ENCODE results near the gene LCNL1.

The LCNL1 gene

GRCh38 chr9:136946228-136947027 lies 36.4 kb upstream of the LCNL1 start:
- no peak overlapping the region for H3K27ac ChIP-seq
- no peak for DNase-seq (ENCODE audit: low read depth, low spot score)

DNA sequence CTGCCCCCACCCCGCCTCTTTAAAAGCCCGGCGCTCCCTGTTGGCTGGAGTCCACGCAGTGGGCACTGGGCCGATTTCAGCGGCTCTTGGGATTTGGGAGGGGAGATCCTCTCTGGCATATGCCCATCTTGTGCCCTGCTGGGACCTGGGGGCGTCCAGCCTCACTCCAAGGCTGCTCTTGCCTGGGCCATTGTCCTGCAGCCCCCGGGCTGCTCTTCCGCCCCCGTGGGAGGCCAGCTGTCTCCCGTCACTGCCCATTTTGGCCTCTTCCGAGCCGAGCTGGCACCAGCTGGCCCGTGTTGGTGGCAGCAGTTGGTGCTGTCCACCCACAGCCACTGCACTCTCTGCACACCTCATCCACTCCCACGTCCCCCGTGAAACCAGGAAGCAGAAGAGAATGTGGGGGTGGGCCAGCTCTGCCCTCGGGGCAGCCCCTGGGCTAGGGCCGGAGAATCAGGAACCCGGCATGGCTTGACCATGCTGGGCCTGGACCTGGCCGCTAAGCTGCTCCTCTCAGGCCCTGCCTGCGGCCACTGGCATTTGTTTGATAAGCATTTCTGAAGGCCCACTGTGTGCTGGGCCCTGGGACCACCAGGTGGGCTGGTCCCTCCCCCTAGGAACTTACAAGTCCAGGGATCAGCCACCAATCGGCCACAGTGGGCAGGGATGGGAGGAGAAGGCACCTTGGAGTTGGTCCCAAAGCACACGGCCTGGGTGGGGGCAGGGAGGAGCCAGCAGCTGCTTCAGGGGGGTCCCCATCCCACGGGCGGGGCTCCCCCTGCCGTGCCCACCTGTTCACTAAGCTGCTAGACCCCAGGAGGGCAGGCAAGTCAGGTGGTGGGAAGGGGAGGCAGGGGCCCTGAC lies 35.5 kb upstream of the LCNL1 start:
- H3K27ac ChIP-seq, result peak overlapping the region; percentile 74
- DNase-seq (ENCODE audit: low read depth, low spot score), result no peak

- no peak for DNase-seq (ENCODE audit: low read depth, low spot score)
- peak overlapping the region; percentile 74 for H3K27ac ChIP-seq
Measured at GRCh38 chr9:136947955-136948510, 34.8 kb upstream of the LCNL1 start.

- no peak for DNase-seq (ENCODE audit: low read depth, low spot score)
- H3K27ac ChIP-seq, result peak overlapping the region; percentile 74
Measured at GRCh38 chr9:136949239-136949816, 33.5 kb upstream of the LCNL1 start.

GRCh38 chr9:136949817-136950655 lies 32.8 kb upstream of the LCNL1 start:
- H3K27ac ChIP-seq, result peak overlapping the region; percentile 74
- DNase-seq (ENCODE audit: low read depth, low spot score), result peak; percentile 64

DNA sequence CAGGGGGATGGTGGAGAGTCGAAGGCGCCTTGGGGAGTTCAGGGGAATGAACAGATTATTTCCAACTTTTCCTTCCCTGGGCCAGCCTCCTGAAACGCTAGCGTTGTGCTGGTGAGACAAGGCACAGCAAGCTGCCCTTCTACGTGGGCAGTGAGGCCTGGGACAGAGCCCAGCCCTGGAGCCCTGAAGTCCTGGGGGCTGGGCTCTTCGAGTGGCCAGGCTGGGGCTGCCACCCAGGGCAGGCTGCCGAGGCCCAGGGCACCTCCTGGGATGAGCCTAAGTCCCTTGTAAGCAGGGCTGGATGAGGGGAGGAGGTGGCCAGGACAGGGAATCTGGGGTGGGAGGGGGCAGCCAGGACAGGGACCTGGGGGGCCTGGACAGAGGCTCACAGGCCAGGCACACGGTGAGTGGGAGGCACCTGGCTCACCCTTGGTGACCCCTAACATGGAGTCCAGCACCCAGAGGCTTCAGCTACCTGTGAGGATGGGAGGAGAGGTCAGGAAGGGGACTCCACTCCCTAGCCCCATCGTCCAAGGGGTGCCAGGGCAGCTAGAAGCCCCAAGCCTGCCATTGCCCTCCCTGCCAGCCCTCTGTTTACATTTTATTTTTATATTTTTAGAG lies 32.0 kb upstream of the LCNL1 start:
- peak overlapping the region; percentile 74 for H3K27ac ChIP-seq
- no peak for DNase-seq (ENCODE audit: low read depth, low spot score)

DNA sequence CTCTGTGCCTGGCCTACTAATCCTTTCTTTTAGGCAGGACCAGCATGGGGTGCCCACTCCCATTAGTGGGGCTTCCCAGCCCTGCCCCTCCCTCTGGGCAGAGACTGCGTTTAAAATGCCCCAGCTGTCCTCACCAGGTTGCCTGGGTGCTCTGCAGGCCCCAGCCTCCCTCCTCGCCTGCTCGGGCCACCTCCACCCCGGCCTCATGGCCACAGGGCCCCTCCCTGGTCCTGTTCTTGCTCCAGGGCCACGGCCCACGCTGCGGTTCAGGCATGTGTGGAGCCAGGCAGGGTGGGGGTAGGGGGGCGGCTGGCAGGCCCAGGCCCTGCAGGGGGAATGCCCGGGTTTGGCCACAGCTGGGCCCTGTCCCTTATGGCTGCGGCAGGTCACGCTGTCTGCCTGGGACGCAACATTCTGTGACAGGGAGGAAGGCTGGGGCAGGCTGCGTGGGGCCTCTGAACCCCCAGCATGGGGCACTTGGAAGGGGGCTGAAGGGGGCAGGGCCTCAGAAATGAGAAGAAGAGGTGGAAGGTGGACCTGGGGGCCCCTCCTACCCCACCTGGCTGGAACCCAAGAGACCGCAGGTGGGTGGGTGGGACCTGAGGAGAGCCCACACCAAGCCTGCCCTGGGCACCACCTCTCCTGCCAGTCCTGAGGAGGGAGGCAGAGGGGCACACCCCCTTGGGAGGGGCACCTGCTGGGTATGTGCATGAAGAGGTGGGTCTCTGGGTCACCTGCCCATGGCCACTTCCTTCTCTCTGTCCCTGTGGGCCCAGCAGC lies 31.1 kb upstream of the LCNL1 start, which contains the start of gene LCN12:
Gene LCN12, plus strand, starts transcription at position 733 of the 780 bp plus-strand sequence. CDS start 55 bp downstream, outside the sequence.
- no peak for DNase-seq (ENCODE audit: low read depth, low spot score)
- H3K27ac ChIP-seq, result no peak within 1 kb of the TSS

DNA sequence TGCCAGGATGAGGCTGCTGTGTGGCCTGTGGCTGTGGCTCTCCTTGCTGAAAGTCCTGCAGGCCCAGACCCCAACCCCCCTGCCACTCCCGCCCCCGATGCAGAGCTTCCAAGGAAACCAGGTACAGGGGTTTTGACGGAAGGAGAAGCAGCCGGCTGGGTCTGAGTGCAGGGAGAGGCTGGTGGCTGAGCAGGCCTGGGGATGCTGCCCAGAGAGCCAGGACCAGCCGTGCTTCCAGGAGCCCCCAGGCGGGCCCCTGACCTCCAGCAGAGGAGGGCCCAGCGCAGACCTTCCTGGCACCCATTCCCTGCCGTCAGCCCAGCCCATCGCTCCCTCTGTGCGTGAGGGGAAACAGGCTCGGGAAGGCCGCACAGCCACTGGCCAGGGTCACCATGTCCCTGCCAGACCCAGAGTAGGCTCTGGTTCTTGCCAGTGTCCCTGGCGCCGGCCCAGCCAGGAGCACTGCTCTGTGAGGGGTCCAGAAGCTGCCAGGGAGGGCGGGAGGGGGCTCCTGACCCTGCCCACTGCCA lies 30.4 kb upstream of the LCNL1 start:
- no peak overlapping the region for H3K27ac ChIP-seq
- no peak for DNase-seq (ENCODE audit: low read depth, low spot score)

DNA sequence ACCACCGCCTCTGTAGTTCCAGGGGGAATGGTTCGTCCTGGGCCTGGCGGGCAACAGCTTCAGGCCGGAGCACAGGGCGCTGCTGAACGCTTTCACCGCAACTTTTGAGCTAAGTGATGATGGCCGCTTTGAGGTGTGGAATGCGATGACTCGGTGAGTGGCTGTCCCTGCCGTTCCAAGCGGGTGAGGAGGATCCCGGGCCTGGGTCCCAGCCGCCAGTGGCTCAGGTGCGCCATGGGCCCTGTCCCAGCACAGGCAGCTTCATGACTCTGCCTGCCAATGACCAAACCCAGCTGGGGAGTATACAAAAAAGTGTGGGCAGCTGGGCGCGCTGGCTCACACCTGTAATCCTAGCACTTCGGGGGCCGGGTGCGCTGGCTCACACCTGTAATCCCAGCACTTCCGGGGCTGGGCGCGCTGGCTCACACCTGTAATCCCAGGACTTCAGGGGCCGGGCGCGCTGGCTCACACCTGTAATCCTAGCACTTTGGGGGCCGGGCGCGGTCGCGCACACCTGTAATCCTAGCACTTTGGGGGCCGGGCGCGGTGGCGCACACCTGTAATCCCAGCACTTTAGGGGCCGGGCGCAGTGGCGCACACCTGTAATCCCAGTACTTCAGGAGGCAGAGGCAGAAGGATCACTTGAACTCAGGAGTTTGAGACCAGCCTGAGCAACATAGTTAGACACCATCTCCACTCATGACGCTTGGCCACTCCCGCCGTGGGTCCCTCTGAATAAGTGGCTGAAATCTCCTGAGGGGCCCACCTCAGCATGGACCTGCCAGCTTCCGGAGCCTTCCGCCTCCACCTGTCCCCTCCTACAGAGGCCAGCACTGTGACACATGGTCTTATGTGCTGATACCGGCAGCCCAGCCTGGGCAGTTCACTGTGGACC lies 29.7 kb upstream of the LCNL1 start:
- no peak for DNase-seq (ENCODE audit: low read depth, low spot score)
- no peak overlapping the region for H3K27ac ChIP-seq

DNA sequence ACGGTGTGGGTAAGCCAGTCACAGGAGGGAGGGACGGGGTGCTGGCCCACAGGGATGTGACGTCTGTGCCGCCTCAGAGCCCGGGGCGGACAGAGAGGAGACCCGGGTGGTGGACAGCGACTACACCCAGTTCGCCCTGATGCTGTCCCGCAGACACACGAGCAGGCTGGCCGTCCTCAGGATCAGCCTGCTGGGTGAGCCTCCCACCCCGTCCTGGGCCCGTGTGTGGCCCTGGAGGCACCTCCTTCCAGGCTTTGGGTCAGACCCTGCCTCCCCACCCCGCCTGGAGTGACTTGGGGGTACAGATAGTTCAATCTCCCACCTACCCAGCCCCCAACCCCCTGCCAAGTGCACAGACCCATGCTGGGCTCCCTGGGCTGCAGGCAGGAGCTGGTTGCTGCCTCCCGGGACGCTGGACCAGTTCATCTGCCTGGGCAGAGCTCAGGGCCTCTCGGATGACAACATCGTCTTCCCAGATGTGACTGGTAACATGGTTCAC lies 29.0 kb upstream of the LCNL1 start:
- H3K27ac ChIP-seq, result no peak overlapping the region

GRCh38 chr9:136954270-136955083 lies 28.3 kb upstream of the LCNL1 start:
- no peak overlapping the region for H3K27ac ChIP-seq
- no peak for DNase-seq (ENCODE audit: low read depth, low spot score)

More for the DNA sequence above, 29.0 kb upstream of the LCNL1 start:
- DNase-seq (ENCODE audit: low read depth, low spot score), result no peak

GRCh38 chr9:136955202-136955942 lies 27.4 kb upstream of the LCNL1 start:
- no peak overlapping the region for H3K27ac ChIP-seq
- DNase-seq (ENCODE audit: low read depth, low spot score), result no peak

DNA sequence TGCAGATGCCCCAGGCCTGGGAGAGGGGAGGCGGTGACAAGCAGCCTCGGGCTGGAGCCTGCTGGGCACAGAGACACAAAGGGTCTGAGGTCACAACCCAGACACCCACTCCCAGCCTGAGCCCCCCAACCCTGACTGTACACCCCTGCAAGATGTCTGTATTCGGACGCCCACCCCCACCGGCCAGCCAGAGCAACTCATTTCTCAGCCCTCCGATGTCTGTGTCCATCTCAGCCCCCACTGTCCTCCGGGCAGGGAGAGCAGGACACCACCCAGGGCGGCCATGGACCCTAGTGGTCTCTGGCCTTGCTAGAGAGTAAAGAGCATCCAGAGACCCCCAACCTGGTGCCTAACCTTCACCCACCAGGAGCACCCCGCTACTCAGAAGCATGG lies 26.9 kb upstream of the LCNL1 start:
- no peak overlapping the region for H3K27ac ChIP-seq
- DNase-seq (ENCODE audit: low read depth, low spot score), result no peak

DNA sequence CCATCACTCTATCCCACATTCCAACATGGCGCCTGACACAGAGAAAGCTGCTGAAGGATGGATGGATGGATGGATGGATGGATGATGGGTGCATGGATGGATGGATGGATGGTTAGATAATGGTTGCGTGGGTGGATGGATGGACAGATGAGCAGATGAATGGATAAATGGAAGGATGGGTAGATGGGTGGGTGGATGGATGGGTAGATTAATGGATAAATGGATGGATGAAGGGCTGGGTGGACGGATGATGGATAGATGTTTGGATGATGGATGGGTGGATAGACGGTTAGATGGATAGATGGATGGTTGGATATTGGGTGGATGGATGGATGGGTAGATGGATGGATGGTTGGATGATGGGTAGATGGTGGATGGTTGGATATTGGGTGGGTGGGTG lies 26.2 kb upstream of the LCNL1 start:
- DNase-seq (ENCODE audit: low read depth, low spot score), result no peak
- no peak overlapping the region for H3K27ac ChIP-seq

DNA sequence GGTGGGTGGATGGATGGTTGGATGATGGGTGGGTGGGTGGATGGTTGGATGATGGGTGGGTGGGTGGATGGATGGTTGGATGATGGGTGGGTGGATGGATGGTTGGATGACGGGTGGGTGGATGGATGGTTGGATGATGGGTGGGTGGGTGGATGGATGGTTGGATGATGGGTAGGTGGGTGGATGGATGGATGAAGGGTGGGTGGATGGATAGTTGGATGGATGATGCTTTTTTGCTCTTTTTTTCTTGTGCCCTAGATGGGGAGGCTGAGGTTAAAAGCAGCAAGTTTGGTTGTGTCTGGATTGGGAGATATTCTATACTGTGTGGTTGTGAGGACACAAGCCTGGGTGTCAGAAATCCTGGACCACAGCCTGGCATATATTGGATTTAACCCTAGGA lies 25.3 kb upstream of the LCNL1 start:
- no peak for DNase-seq (ENCODE audit: low read depth, low spot score)
- no peak overlapping the region for H3K27ac ChIP-seq

DNA sequence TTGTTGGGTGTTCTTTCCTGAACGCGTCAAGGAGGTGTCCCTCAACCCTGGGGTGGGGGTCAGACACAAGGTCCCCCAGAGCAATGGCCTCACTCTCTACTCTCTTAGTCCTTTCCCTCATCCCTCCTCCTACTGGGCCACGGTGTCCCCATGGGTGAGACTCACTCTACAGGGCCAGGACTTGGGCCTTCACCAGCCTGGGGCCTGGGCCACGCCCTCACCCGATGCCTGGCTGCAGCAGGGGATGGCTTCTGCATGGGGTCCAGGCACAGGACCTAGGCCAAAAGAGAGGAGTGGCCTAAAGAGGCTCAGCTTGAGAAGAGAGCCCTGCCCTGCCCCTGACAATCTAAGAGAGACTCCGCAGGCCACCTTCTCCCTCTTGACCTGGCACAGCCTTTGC lies 24.9 kb upstream of the LCNL1 start:
- no peak for DNase-seq (ENCODE audit: low read depth, low spot score)
- H3K27ac ChIP-seq, result no peak overlapping the region
